Ovary (tissue), 9 donors: Measurements from ENCODE around the gene PRRC2A. TPM values are rescaled to one million over a fixed set of nuclear protein-coding genes. Genes with fewer than 3 reads are reported as not detected.

Experiments used
- DNase-seq, 5 donors: peaks; one replicate each; pipeline ENCODE4 v3.0.0-alpha.2; 2019 to 2020
- H3K27ac ChIP-seq, 2 donors: fragments of 200-600 bp; one replicate each; pipeline versions ENCODE4 v1.5.1 to v1.8.0; 2019 to 2022
- H3K27me3 ChIP-seq: fragments of 200-600 bp; one replicate; pipeline ENCODE4 v1.8.0; 2022
- H3K36me3 ChIP-seq: fragments of 200-600 bp; sonication (generic); one replicate; pipeline ENCODE4 v1.5.1; 2019
- H3K4me1 ChIP-seq: one replicate; pipeline ENCODE4 v1.8.1; 2013; ENCODE audit warnings: mild to moderate bottlenecking, moderate library complexity; ENCODE audit not compliant: insufficient read depth
- H3K4me3 ChIP-seq: fragments of 200-600 bp; sonication (generic); one replicate; pipeline ENCODE4 v1.5.1; 2017
- H3K9me3 ChIP-seq, 2 donors: fragments of 200-600 bp in 1 of 2; sonication (generic) in 1 of 2; one replicate each; pipeline versions ENCODE4 v1.5.1 to v1.8.1; 2013 to 2019; ENCODE audit warnings: mild to moderate bottlenecking in 1 of 2, moderate library complexity in 1 of 2
- EP300 ChIP-seq: sonication (generic); formaldehyde crosslinking; IDR thresholded peaks from one replicate; pipeline ENCODE4 v1.6.1; 2017; ENCODE audit warnings: antibody characterized with exemption
- POLR2A ChIP-seq: fragments of 450-650 bp; IDR thresholded peaks from one replicate; pipeline ENCODE4 v1.6.1; 2017; ENCODE audit warnings: antibody characterized with exemption, mild to moderate bottlenecking, moderate library complexity
- WGBS, 3 donors: extraction: QIAGEN DNeasy Blood & Tissue Kit in 1 of 3; methylation state at CpG; one replicate each; pipeline versions ENCODE4 v1.1.5 to v1.1.7; 2013 to 2017; 5-methylcytosine and 5-hydroxymethylcytosine counted together
- intact Hi-C, 4 donors: fragments of 100-400 bp; cut with DNase I; formaldehyde crosslinking; loops; one replicate each; pipeline versions ENCODE4 v1.11.0 to v1.15.1; 2022 to 2023
- polyA plus RNA-seq, 2 donors: library from polyadenylated mRNA; stranded (reverse); fragments of 200-250 nt in 1 of 2; fragments of 350-450 nt in 1 of 2; fragmentation: Illumina TruSeq in 1 of 2; extraction: RNeasy Lipid Tissue Mini Kit (QIAGEN cat#74804) in 1 of 2; gene quantifications; one replicate each; pipeline ENCODE4 v1.2.3, GENCODE V29; 2013 to 2014
- total RNA-seq, 7 donors: library from RNA; depleted of rRNA in 2 of 7; stranded (reverse); fragments of >200 nt in 2 of 7; fragmentation: NEBNext Ultra II Directional in 3 of 7; extraction: Animal tissue kit (Norgen Biotek cat#: 25700) in 3 of 7; gene quantifications; one replicate each; pipeline versions ENCODE4 v1.1.0 to v1.2.4, GENCODE V29; 2016 to 2023
- TF ChIP-seq, protein P1 (sequence below), 3 donors: fragments of 450-650 bp in 2 of 3; fragments of 200-600 bp in 1 of 3; IDR thresholded peaks; one replicate each; pipeline versions ENCODE4 v1.5.1 to v1.8.0; 2016 to 2022; ENCODE audit warnings: antibody characterized with exemption in 3 of 3, mild to moderate bottlenecking in 1 of 3
- donor health status: DM: no; HTN: no; CAD: no; lungs with moderate emphysema.
- donor health status: DM: no; HTN: no; CAD: no.
- donor health status: Bipolar disorder and iron deficiency.
- donor health status: DM: yes; HTN: yes; CAD: no.
- donor health status: DM: no; HTN: no; CAD: no.
- donor health status: DM: yes; HTN: yes; CAD: no.

Gene PRRC2A
- total and polyA plus RNA-seq, 9 donors: 48.5 to 222 (median 179) TPM

DNA sequence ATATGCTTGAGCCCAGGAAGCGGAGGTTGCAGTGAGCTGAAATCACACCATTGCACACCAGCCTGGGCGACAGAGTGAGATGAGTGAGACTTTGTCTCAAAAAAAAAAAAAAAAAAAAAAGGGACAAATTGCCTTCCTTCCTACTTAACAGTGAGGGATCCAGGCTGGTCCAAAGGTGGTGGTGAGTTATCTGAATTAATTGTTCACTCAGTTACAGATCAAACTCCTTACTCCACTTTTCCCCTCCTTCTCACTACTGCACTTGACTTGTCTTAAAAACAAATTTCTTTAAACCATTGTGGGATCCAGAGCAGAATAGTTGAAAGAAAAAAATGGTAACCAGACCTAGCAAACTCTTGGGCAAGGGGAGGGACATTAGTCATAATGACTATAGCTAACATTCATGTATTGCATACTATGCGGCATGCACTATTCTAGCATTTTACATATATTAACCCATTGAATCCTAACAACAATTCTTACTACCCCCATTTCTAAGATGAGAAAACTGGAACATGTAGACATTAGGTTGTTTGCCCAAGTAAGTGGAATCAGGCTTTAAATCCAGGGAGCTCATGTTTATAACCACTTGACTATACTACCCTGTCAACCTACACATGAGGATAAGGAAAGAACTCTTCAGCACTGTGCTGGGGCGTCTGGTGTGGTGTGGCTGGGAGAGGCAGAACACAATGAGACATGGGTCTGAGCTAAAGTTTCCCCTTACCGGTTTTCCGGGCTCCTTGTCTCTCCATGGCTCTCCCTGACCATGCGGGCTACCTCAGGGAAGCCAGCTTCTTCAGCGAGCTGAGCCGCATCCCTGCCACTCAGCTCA, 42.8 kb downstream of the PRRC2A start:
- H3K4me1 ChIP-seq: peaks cover 25% of the 10 kb centered on the region
- DNase-seq: no peak
- 34 to 46% (median 40%) methylated on average over 9 of the region's 9 CpGs for WGBS, 3 donors
- TF ChIP-seq EP300 (no peak), POLR2A (no peak)
- TF ChIP-seq, protein P1, sequence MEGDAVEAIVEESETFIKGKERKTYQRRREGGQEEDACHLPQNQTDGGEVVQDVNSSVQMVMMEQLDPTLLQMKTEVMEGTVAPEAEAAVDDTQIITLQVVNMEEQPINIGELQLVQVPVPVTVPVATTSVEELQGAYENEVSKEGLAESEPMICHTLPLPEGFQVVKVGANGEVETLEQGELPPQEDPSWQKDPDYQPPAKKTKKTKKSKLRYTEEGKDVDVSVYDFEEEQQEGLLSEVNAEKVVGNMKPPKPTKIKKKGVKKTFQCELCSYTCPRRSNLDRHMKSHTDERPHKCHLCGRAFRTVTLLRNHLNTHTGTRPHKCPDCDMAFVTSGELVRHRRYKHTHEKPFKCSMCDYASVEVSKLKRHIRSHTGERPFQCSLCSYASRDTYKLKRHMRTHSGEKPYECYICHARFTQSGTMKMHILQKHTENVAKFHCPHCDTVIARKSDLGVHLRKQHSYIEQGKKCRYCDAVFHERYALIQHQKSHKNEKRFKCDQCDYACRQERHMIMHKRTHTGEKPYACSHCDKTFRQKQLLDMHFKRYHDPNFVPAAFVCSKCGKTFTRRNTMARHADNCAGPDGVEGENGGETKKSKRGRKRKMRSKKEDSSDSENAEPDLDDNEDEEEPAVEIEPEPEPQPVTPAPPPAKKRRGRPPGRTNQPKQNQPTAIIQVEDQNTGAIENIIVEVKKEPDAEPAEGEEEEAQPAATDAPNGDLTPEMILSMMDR (IDR thresholded peaks at IDR 0.05): no peak
- H3K27ac ChIP-seq: peak overlapping the region; percentile 85 to 90
- no peaks in the 10 kb centered on the region for H3K36me3 ChIP-seq
- peak overlapping the region; percentile 78 for H3K4me3 ChIP-seq
- H3K9me3 ChIP-seq: no peaks in the 10 kb centered on the region
- no peaks in the 10 kb centered on the region for H3K27me3 ChIP-seq
- intact Hi-C loops: no loop called here

DNA sequence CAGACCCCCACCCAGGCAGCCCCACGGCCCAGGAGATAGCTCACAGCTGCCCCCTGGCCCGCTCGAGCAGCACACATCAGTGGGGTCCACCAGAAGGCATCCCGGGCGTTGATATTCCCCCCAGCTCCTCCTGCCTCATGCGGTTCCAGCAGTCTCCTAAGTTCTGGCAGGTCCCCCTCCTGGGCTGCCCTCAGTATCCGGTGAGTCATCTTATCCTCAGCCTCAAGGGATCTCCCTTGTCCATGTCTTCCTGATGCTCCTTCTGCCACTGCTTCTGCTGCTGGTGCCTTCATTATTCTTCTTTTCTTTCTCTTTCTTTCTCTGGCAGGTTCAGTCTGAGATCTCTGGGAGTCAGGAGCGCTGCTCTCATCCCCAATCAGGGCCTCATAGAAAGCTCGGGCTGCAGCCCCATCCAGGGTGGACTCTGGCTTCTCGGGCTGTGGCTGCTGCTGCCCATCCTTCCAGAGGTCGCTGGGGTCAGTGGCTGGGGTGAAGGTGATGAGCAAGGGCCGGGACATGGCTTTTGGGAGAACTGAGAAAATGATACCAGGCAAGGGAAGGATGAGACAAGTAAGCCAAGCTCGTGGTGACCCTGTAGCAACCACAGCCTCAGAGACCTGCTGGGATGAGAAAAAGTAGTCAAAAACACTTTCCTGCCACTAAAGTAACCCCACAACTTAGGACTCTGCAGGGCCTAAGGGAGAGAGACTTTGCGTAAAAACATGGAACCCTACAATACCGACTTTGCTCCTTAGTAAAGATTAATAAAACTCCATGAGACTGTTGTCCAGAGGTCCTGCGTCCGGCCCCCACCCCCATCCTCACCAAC, 43.7 kb downstream of the PRRC2A start:
- TF ChIP-seq EP300 (no peak), POLR2A (no peak)
- TF ChIP-seq, protein P1 (IDR thresholded peaks at IDR 0.05): no peak
- 5 to 7% (median 6%) methylated on average over 17 of the region's 17 CpGs for WGBS, 3 donors
- Histone ChIP-seq H3K4me1 (peaks cover 22% of the 10 kb centered on the region), H3K36me3 (no peaks in the 10 kb centered on the region), H3K9me3 (no peaks in the 10 kb centered on the region), H3K27me3 (no peaks in the 10 kb centered on the region), H3K4me3 (peak overlapping the region; percentile 78), H3K27ac (peak overlapping the region; percentile 85 to 90)
- intact Hi-C loops: no loop called here
- peak; percentile 38 to 66 (median 63) for DNase-seq

DNA sequence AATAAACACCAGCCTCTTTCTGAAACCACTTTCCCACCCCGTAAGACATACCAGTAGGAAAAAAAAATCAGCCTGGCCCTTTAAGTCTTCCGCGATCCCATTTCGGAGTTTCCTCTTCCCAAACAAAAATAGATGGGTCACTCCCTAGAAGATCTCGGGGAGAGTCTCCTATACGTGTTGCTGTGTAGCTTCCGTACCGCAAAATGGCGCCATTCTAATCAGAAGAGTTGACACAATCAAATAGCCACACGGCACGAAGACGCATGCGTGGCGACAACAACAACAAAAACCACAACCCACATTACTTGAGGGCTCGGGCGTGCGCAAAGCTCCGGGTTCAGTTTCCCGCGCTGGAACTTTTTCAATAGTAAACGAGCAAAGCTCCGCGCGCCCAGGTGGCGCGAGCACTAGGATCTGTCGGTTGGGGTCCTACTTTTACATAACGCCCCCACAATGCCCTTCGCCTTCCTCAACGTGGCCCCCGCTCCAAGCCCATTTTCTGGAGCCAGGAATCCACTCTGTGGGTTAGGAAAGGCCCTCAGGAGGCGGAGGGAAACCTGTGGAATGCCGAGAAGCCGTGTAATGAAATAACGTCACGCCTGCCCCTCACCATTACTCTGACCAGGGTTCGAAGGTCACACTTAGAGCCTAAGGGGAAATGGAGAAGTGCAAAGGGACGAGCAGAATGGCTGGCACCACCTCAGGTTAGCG, 44.4 kb downstream of the PRRC2A start, which contains the start of gene GPANK1:
Gene GPANK1 (minus strand): TSS at position 208 of the 711 bp plus-strand sequence. CDS start 519 bp downstream, outside the sequence.
- no peaks in the 10 kb centered on the region for H3K9me3 ChIP-seq
- TF ChIP-seq POLR2A: peak; percentile 63
- TF ChIP-seq, protein P1 (IDR thresholded peaks at IDR 0.05): no peak
- no peaks in the 10 kb centered on the region for H3K27me3 ChIP-seq
- 0 to 1% (median 0%) methylated on average over 39 of the region's 39 CpGs for WGBS, 3 donors
- peak within 1 kb of the TSS; percentile 85 to 90 for H3K27ac ChIP-seq
- intact Hi-C loops: loop anchor here in 1 of 4 donors (5.0 kb wide), 2 partner anchors 62 to 167 kb away; partner anchors contain the start of gene DDAH2
- peaks cover 17% of the 10 kb centered on the region for H3K4me1 ChIP-seq
- H3K4me3 ChIP-seq: peak within 1 kb of the TSS; percentile 78
- H3K36me3 ChIP-seq: no peaks in the 10 kb centered on the region
- DNase-seq: peak; percentile 87 to 93 (median 89)
